ENCODE measurements around the gene FYN. TPM values are rescaled to one million over a fixed set of nuclear protein-coding genes. Genes with fewer than 3 reads are reported as not detected.

Gene FYN
- total and polyA plus RNA-seq, 10 of the 15 experiments (the other 5 are each of a cell fraction or from before 2014, with no cell fraction given) = 51.4 to 247 (median 138) TPM

GRCh38 chr6:111710439-111710838 is 162.8 kb downstream of the FYN start (continued):
- TF ChIP-seq ZBTB40 (IDR thresholded peaks at IDR 0.05; ENCODE audit: borderline replicate concordance) (no peak), KDM1A (IDR thresholded peaks at IDR 0.05; ENCODE audit: borderline replicate concordance) (no peak)

GRCh38 chr6:111709615-111710398 is 163.4 kb downstream of the FYN start:
- H3K4me1 ChIP-seq (ENCODE audit: control insufficient read depth, insufficient read depth, low read length) = peaks cover 5% of the 10 kb centered on the region; the same call in 1 of the 2 replicates
- BruUV-seq (replicated peaks) = no TSS peak
- no peaks in the 10 kb centered on the region for H3K79me2 ChIP-seq (ENCODE audit: control insufficient read depth, insufficient read depth, low read length)
- RAD21 ChIA-PET (ENCODE audit: unreplicated experiment) = interaction anchor here (0.6 to 5.4 kb wide), 42 partner anchors 13 to 454 kb away, joined by 3 to 46 read pairs (median 4); partner anchors contain the start of genes FYN and TRAF3IP2
- intact Hi-C loops (cut with micrococcal nuclease; ENCODE audit: unreplicated experiment) = loop anchor here (1.0 to 5.0 kb wide), 5 partner anchors 67 to 457 kb away; no protein-coding TSS in a partner anchor
- H3K27me3 ChIP-seq (replicated peaks in 1 of 2; ENCODE audit: control insufficient read depth in 2 of 2, insufficient read depth in 2 of 2, low read length in 1 of 2) = no peaks in the 10 kb centered on the region
- peak overlapping the region; percentile 49 for H2AFZ ChIP-seq (ENCODE audit: control insufficient read depth, low read depth, low read length)
- SMC1A ChIA-PET (ENCODE audit: uncharacterized antibody, unreplicated experiment) = interaction anchor here (0.6 to 5.0 kb wide), 64 partner anchors 10 to 455 kb away, joined by 3 to 54 read pairs (median 4); a partner anchor contains a TSS
- FAIRE-seq (peak; percentile 73), ATAC-seq (peak; percentile 97), DNase-seq (ENCODE audit: low read depth, low spot score) (peak; percentile 33)
- POLR2A ChIA-PET = interaction anchor here (0.8 to 1.5 kb wide), 3 partner anchors 43 to 332 kb away, joined by 3 to 4 read pairs (median 3); no protein-coding TSS in a partner anchor
- H3K9ac ChIP-seq (ENCODE audit: control insufficient read depth, insufficient read depth, low read length) = no peak overlapping the region
- 18% methylated on average over 5 of the region's 5 CpGs for WGBS (ENCODE audit: insufficient coverage, insufficient replicate concordance, low lambda C conversion rate, missing lambda C conversion rate)
- peak overlapping the region; percentile 13; the same call in 1 of the 2 replicates for H3K27ac ChIP-seq (ENCODE audit: control insufficient read depth, insufficient read depth)
- peaks cover 15 to 19% of the 10 kb centered on the region in 2 experiments for H3K36me3 ChIP-seq (ENCODE audit: control insufficient read depth in 2 of 2, insufficient read depth in 2 of 2, low read length in 1 of 2)
- H4K20me1 ChIP-seq (ENCODE audit: control insufficient read depth, insufficient read depth) = no peaks in the 10 kb centered on the region
- no peaks in the 10 kb centered on the region for H3K9me3 ChIP-seq (replicated peaks; ENCODE audit: control insufficient read depth, insufficient read depth, low read length)
- in situ Hi-C loops (cut with MboI) = loop anchor here (5.0 to 25.0 kb wide), 4 partner anchors 287 to 602 kb away; no protein-coding TSS in a partner anchor
- no peak overlapping the region for H3K4me3 ChIP-seq
- CTCF ChIA-PET = interaction anchor here (0.7 to 7.7 kb wide), 49 partner anchors 11 to 453 kb away, joined by 3 to 96 read pairs (median 5); partner anchors contain the start of genes FAM229B and TUBE1
- peak overlapping the region; percentile 28; the same call in 1 of the 2 replicates for H3K4me2 ChIP-seq (ENCODE audit: control insufficient read depth, insufficient read depth)
- no peak for TF ChIP-seq RFX5 (IDR thresholded peaks at IDR 0.05; ENCODE audit: low read depth, low read length)
- no peak for TF ChIP-seq SREBF1 (IDR thresholded peaks at IDR 0.05; ENCODE audit: low read length)
- TF ChIP-seq RAD21 (IDR thresholded peaks at IDR 0.05; ENCODE audit: insufficient read depth, low read depth, low read length) = peak; percentile 91
- no peak for TF ChIP-seq BRCA1 (IDR thresholded peaks at IDR 0.05; ENCODE audit: low read depth, low read length)
- peak; percentile 39 for TF ChIP-seq SKIL (IDR thresholded peaks at IDR 0.05; ENCODE audit: low read depth, poor library complexity, severe bottlenecking)
- no peak for TF ChIP-seq ZNF274 (IDR thresholded peaks at IDR 0.05; ENCODE audit: insufficient read depth, insufficient read length)
- no peak for TF ChIP-seq SIN3A (IDR thresholded peaks at IDR 0.05; ENCODE audit: low read depth, low read length)
- TF ChIP-seq NR2C1 (IDR thresholded peaks at IDR 0.05) = no peak
- TF ChIP-seq FOXM1 (IDR thresholded peaks at IDR 0.05; ENCODE audit: low read depth, low read length) = peak; percentile 70
- TF ChIP-seq ZBED1 (IDR thresholded peaks at IDR 0.05; ENCODE audit: borderline replicate concordance) = no peak
- TF ChIP-seq KLF5 (IDR thresholded peaks at IDR 0.05; ENCODE audit: partially characterized antibody) = no peak
- no peak for TF ChIP-seq SREBF2 (IDR thresholded peaks at IDR 0.05; ENCODE audit: low read length)
- TF ChIP-seq IKZF2 (IDR thresholded peaks at IDR 0.05) = no peak
